WTC11 (cell line): ENCODE results near the gene SLC1A7. TPM values are rescaled to one million over a fixed set of nuclear protein-coding genes. Genes with fewer than 3 reads are reported as not detected.
A peak's percentile ranks its signal among the peaks of the same experiment; 100 is the strongest.

ENCODE experiments used
- ATAC-seq: fragments of 200-7000 bp; cut with Tn5 transposase; 2 replicates; pipeline ENCODE4 v1.10.0; 2021; ENCODE audit warnings: mild to moderate bottlenecking, moderate library complexity
- CTCF ChIA-PET: fragments of 300-600 bp; sonication (Branson Sonifier 250); formaldehyde crosslinking; loops from one replicate; lab custom pipeline; 2021; ENCODE audit warnings: antibody characterized with exemption; lab: Charles Lee
- POLR2A ChIA-PET: fragments of 350-600 bp; sonication (Branson Sonifier 250); formaldehyde crosslinking; loops from one replicate; lab custom pipeline; 2021; ENCODE audit warnings: antibody characterized with exemption; lab: Charles Lee
- DNase-seq: peaks from one replicate; pipeline ENCODE4 v3.0.0; 2021; ENCODE audit warnings: low spot score
- H3K27ac Mint-ChIP-seq: 2 replicates; pipeline ENCODE4 v1.8.0; 2021; ENCODE audit warnings: mixed read lengths
- H3K27me3 Mint-ChIP-seq: 2 replicates; pipeline ENCODE4 v1.8.0; 2021; ENCODE audit warnings: low read depth, mild to moderate bottlenecking, moderate library complexity, mixed read lengths
- H3K36me3 Mint-ChIP-seq: 2 replicates; pipeline ENCODE4 v1.8.0; 2021; ENCODE audit warnings: mixed read lengths
- H3K4me1 Mint-ChIP-seq: 2 replicates; pipeline ENCODE4 v1.8.0; 2022; ENCODE audit warnings: mixed read lengths
- H3K4me3 Mint-ChIP-seq: 2 replicates; pipeline ENCODE4 v1.8.0; 2021; ENCODE audit warnings: mild to moderate bottlenecking, moderate library complexity, mixed read lengths
- H3K9me3 Mint-ChIP-seq: 2 replicates; pipeline ENCODE4 v1.8.0; 2021; ENCODE audit warnings: mixed read lengths
- ATF3 ChIP-seq: sonication (generic); formaldehyde crosslinking; conservative IDR thresholded peaks from 2 replicates; pipeline ENCODE4 v1.8.1; 2022; ENCODE audit warnings: mild to moderate bottlenecking, missing genetic modification reagents
- CDX4 ChIP-seq: fragments of 250-450 bp; sonication (Bioruptor Pico); IDR thresholded peaks from 2 replicates; pipeline ENCODE4 v1.9.0; 2021; ENCODE audit warnings: moderate library complexity, mild to moderate bottlenecking, inconsistent platforms, borderline replicate concordance
- E2F4 ChIP-seq: sonication (generic); formaldehyde crosslinking; IDR thresholded peaks from 2 replicates; pipeline ENCODE4 v1.8.1; 2022; ENCODE audit warnings: low read depth, mild to moderate bottlenecking, moderate library complexity, missing genetic modification reagents, borderline replicate concordance
- ERG ChIP-seq: fragments of 250-450 bp; sonication (Bioruptor Pico); IDR thresholded peaks from 2 replicates; pipeline ENCODE4 v1.8.0; 2021; ENCODE audit warnings: mild to moderate bottlenecking
- FOXJ3 ChIP-seq: sonication (generic); formaldehyde crosslinking; IDR thresholded peaks from 2 replicates; pipeline ENCODE4 v1.9.0; 2021; ENCODE audit warnings: missing genetic modification reagents, mild to moderate bottlenecking, borderline replicate concordance
- FOXK1 ChIP-seq: sonication (generic); formaldehyde crosslinking; IDR thresholded peaks from 2 replicates; pipeline ENCODE4 v1.8.0; 2022; ENCODE audit warnings: mild to moderate bottlenecking, moderate library complexity, missing genetic modification reagents
- GTF2I ChIP-seq: fragments of 250-450 bp; sonication (Bioruptor Pico); conservative IDR thresholded peaks from 2 replicates; pipeline ENCODE4 v1.4.0; 2021; ENCODE audit warnings: mild to moderate bottlenecking
- HMGXB4 ChIP-seq: sonication (generic); formaldehyde crosslinking; IDR thresholded peaks from 2 replicates; pipeline ENCODE4 v1.8.1; 2023; ENCODE audit warnings: mild to moderate bottlenecking, moderate library complexity, missing genetic modification reagents
- IRF1 ChIP-seq: sonication (generic); formaldehyde crosslinking; IDR thresholded peaks from 2 replicates; pipeline ENCODE4 v1.8.0; 2023; ENCODE audit warnings: missing genetic modification reagents
- MAX ChIP-seq: sonication (generic); formaldehyde crosslinking; IDR thresholded peaks from 2 replicates; pipeline ENCODE4 v1.8.0; 2022; ENCODE audit warnings: mild to moderate bottlenecking, missing genetic modification reagents
- MLX ChIP-seq: sonication (generic); formaldehyde crosslinking; IDR thresholded peaks from 2 replicates; pipeline ENCODE4 v1.8.1; 2023; ENCODE audit warnings: mild to moderate bottlenecking, missing genetic modification reagents, moderate library complexity
- MYBL2 ChIP-seq: sonication (generic); formaldehyde crosslinking; IDR thresholded peaks from 2 replicates; pipeline ENCODE4 v1.8.1; 2023; ENCODE audit warnings: mild to moderate bottlenecking, moderate library complexity, missing genetic modification reagents
- RELA ChIP-seq: sonication (generic); formaldehyde crosslinking; IDR thresholded peaks from 2 replicates; pipeline ENCODE4 v1.8.1; 2022; ENCODE audit warnings: missing genetic modification reagents, mild to moderate bottlenecking, borderline replicate concordance
- RORB ChIP-seq: fragments of 250-450 bp; sonication (Bioruptor Pico); IDR thresholded peaks from 2 replicates; pipeline ENCODE4 v1.9.0; 2021; ENCODE audit warnings: mild to moderate bottlenecking
- SMAD4 ChIP-seq: sonication (generic); formaldehyde crosslinking; IDR thresholded peaks from 2 replicates; pipeline ENCODE4 v1.8.0; 2022; ENCODE audit warnings: mild to moderate bottlenecking, missing genetic modification reagents
- SP1 ChIP-seq: sonication (generic); formaldehyde crosslinking; conservative IDR thresholded peaks from 2 replicates; pipeline ENCODE4 v1.8.1; 2022; ENCODE audit warnings: missing genetic modification reagents
- TP53 ChIP-seq: sonication (generic); formaldehyde crosslinking; IDR thresholded peaks from 2 replicates; pipeline ENCODE4 v1.8.1; 2023; ENCODE audit warnings: mild to moderate bottlenecking, missing genetic modification reagents
- USF1 ChIP-seq: sonication (generic); formaldehyde crosslinking; IDR thresholded peaks from 2 replicates; pipeline ENCODE4 v1.8.0; 2022; ENCODE audit warnings: mild to moderate bottlenecking, missing genetic modification reagents
- USF2 ChIP-seq: sonication (generic); formaldehyde crosslinking; IDR thresholded peaks from 2 replicates; pipeline ENCODE4 v1.8.1; 2023; ENCODE audit warnings: mild to moderate bottlenecking, missing genetic modification reagents, moderate library complexity
- ZBTB21 ChIP-seq: sonication (generic); formaldehyde crosslinking; IDR thresholded peaks from 2 replicates; pipeline ENCODE4 v1.8.1; 2023; ENCODE audit warnings: mild to moderate bottlenecking, missing genetic modification reagents, borderline replicate concordance
- ZNF396 ChIP-seq: fragments of 250-450 bp; sonication (Bioruptor Pico); IDR thresholded peaks from 2 replicates; pipeline ENCODE4 v1.8.0; 2021; ENCODE audit warnings: mild to moderate bottlenecking, moderate library complexity, borderline replicate concordance
- ZNF416 ChIP-seq: fragments of 250-450 bp; sonication (Bioruptor Pico); IDR thresholded peaks from 2 replicates; pipeline ENCODE4 v1.9.0; 2021; ENCODE audit warnings: mild to moderate bottlenecking, inconsistent platforms
- total RNA-seq: library from RNA; stranded (reverse); gene quantifications from 3 replicates; pipeline ENCODE4 v1.2.3, GENCODE V29; 2021

The SLC1A7 gene
- total RNA-seq, 1 experiment from 2014 or later = not detected

- Mint-ChIP-seq H3K4me1 (0 out of 2 replicates have a peak, but pooled peaks cover 7% of the 10 kb centered on the region), H3K36me3 (peaks cover 15% of the 10 kb centered on the region), H3K9me3 (peaks cover 19% of the 10 kb centered on the region)
- POLR2A ChIA-PET = no interaction called here
- no peak for ATAC-seq
- TF ChIP-seq ZBTB21 (CRISPR knock-in tag) (no peak), FOXK1 (CRISPR knock-in tag) (no peak), FOXJ3 (CRISPR knock-in tag) (no peak), RORB (no peak), SMAD4 (CRISPR knock-in tag) (no peak), TP53 (CRISPR knock-in tag) (no peak)
- TF ChIP-seq, all 79 proteins: peak for 0
- Mint-ChIP-seq H3K27ac (no peak overlapping the region), H3K27me3 (no peaks in the 10 kb centered on the region; the same call in 1 of the 2 replicates), H3K4me3 (no peak overlapping the region)
- DNase-seq = no peak
- CTCF ChIA-PET = no interaction called here
Observed at GRCh38 chr1:53138991-53139884, 3.2 kb downstream of the SLC1A7 start.

GRCh38 chr1:53137729-53138128 is 4.7 kb downstream of the SLC1A7 start:
- Mint-ChIP-seq H3K36me3 (peaks cover 15% of the 10 kb centered on the region), H3K4me1 (0 out of 2 replicates have a peak, but pooled peaks cover 7% of the 10 kb centered on the region), H3K4me3 (no peak overlapping the region), H3K27me3 (peaks cover 2% of the 10 kb centered on the region), H3K9me3 (peaks cover 19% of the 10 kb centered on the region), H3K27ac (no peak overlapping the region)
- ChIA-PET CTCF (interaction anchor here (1.1 to 2.1 kb wide), 6 partner anchors 8 to 49 kb away, joined by 3 to 12 read pairs (median 5); no protein-coding TSS in a partner anchor), POLR2A (no interaction called here)
- peak; percentile 57 for ATAC-seq
- DNase-seq = no peak
- TF ChIP-seq RELA (CRISPR knock-in tag) = no peak
- TF ChIP-seq HMGXB4 (CRISPR knock-in tag) = no peak
- no peak for TF ChIP-seq USF2 (CRISPR knock-in tag)
- TF ChIP-seq ERG = no peak
- peak; percentile 25; the same call in 1 of the 2 replicates for TF ChIP-seq ZNF396 (CRISPR knock-in tag)
- no peak for TF ChIP-seq ZBTB21 (CRISPR knock-in tag)
- no peak for TF ChIP-seq ATF3
- TF ChIP-seq IRF1 = no peak
- TF ChIP-seq MAX (CRISPR knock-in tag) = no peak
- no peak for TF ChIP-seq SP1 (CRISPR knock-in tag)
- TF ChIP-seq MYBL2 = no peak
- TF ChIP-seq ZNF416 (CRISPR knock-in tag) = no peak
- TF ChIP-seq CDX4 (CRISPR knock-in tag) = no peak
- no peak for TF ChIP-seq E2F4 (CRISPR knock-in tag)
- TF ChIP-seq GTF2I = peak; percentile 97
- no peak for TF ChIP-seq USF1 (CRISPR knock-in tag)
- TF ChIP-seq MLX (CRISPR knock-in tag) = no peak
